22Rv1 (cell line): ENCODE results near the gene FN1.

Experiments used
- ZFX ChIP-seq: fragments of 450-650 bp; IDR thresholded peaks from 2 replicates; pipeline ENCODE4 v1.6.1; 2017; ENCODE audit warnings: antibody characterized with exemption, borderline replicate concordance
- TF ChIP-seq, protein P1 (sequence below): fragments of 450-650 bp; IDR thresholded peaks from 2 replicates; pipeline ENCODE4 v1.5.1; 2017; ENCODE audit warnings: mild to moderate bottlenecking

GRCh38 chr2:215391531-215391930 lies 44.3 kb downstream of the FN1 start:
- TF ChIP-seq, protein P1, sequence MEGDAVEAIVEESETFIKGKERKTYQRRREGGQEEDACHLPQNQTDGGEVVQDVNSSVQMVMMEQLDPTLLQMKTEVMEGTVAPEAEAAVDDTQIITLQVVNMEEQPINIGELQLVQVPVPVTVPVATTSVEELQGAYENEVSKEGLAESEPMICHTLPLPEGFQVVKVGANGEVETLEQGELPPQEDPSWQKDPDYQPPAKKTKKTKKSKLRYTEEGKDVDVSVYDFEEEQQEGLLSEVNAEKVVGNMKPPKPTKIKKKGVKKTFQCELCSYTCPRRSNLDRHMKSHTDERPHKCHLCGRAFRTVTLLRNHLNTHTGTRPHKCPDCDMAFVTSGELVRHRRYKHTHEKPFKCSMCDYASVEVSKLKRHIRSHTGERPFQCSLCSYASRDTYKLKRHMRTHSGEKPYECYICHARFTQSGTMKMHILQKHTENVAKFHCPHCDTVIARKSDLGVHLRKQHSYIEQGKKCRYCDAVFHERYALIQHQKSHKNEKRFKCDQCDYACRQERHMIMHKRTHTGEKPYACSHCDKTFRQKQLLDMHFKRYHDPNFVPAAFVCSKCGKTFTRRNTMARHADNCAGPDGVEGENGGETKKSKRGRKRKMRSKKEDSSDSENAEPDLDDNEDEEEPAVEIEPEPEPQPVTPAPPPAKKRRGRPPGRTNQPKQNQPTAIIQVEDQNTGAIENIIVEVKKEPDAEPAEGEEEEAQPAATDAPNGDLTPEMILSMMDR: no peak
- no peak for TF ChIP-seq ZFX
